ENCODE data around the gene CD101. TPM values are rescaled to one million over a fixed set of nuclear protein-coding genes. Genes with fewer than 3 reads are reported as not detected.

The CD101 gene
- total RNA-seq, 1 experiment from 2014 or later = 1.7 TPM

GRCh38 chr1:116994411-116994810 lies 7.1 kb upstream of the CD101 start:
- H3K36me3 ChIP-seq (ENCODE audit: insufficient read depth, low read length, poor library complexity, severe bottlenecking) = no peaks in the 10 kb centered on the region
- TF ChIP-seq EZH2 (IDR thresholded peaks at IDR 0.05; ENCODE audit: borderline replicate concordance, low read depth, low read length, poor library complexity, severe bottlenecking) (no peak), CTCF (conservative IDR thresholded peaks at IDR 0.05; ENCODE audit: low read depth, low read length) (no peak)
- H3K9me3 ChIP-seq (ENCODE audit: low read depth, low read length, poor library complexity, severe bottlenecking) = no peaks in the 10 kb centered on the region
- DNase-seq (ENCODE audit: low spot score) = no peak
- no peak overlapping the region for H3K27ac ChIP-seq (ENCODE audit: low read depth, low read length, poor library complexity, severe bottlenecking)
- CTCF ChIA-PET = no interaction called here
- BruUV-seq (replicated peaks) = no TSS peak
- H3K27me3 ChIP-seq (replicated peaks; ENCODE audit: insufficient read depth, low read depth, low read length, poor library complexity) = no peaks in the 10 kb centered on the region
- intact Hi-C loops (cut with micrococcal nuclease; ENCODE audit: unreplicated experiment) = no loop called here
- POLR2A ChIA-PET (ENCODE audit: low non-redundant PET) = no interaction called here
- no peaks in the 10 kb centered on the region for H3K4me1 ChIP-seq (ENCODE audit: insufficient read depth, low read length, poor library complexity, severe bottlenecking)
- H3K4me3 ChIP-seq (ENCODE audit: low read depth, low read length, poor library complexity, severe bottlenecking) = no peak overlapping the region

DNA sequence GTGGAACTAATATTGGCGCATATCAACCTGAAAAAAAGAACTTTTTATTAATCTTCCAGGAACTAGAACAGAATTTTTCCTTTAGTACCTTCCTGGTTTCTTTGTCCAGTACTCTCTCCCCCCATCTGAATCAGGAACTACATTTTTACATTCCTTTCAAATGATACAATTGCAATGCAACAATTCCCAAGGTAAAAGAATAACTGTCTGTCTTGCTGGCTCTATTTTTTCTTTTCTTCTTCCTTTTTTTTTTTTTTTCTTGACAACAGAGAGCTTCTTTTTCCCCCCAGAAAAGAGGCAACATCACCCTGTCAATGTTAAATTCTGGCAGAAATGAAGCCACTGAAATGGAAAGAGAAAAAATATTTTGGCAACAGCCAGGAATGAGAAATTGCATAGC lies 4.5 kb upstream of the CD101 start:
- Histone ChIP-seq H3K27me3 (replicated peaks; ENCODE audit: insufficient read depth, low read depth, low read length, poor library complexity) (no peaks in the 10 kb centered on the region), H3K9me3 (ENCODE audit: low read depth, low read length, poor library complexity, severe bottlenecking) (no peaks in the 10 kb centered on the region), H3K36me3 (ENCODE audit: insufficient read depth, low read length, poor library complexity, severe bottlenecking) (no peaks in the 10 kb centered on the region), H3K27ac (ENCODE audit: low read depth, low read length, poor library complexity, severe bottlenecking) (no peak overlapping the region), H3K4me3 (ENCODE audit: low read depth, low read length, poor library complexity, severe bottlenecking) (no peak overlapping the region), H3K4me1 (ENCODE audit: insufficient read depth, low read length, poor library complexity, severe bottlenecking) (no peaks in the 10 kb centered on the region)
- no peak for DNase-seq (ENCODE audit: low spot score)
- TF ChIP-seq EZH2 (IDR thresholded peaks at IDR 0.05; ENCODE audit: borderline replicate concordance, low read depth, low read length, poor library complexity, severe bottlenecking) (no peak), CTCF (conservative IDR thresholded peaks at IDR 0.05; ENCODE audit: low read depth, low read length) (no peak)
- ChIA-PET POLR2A (ENCODE audit: low non-redundant PET) (no interaction called here), CTCF (no interaction called here)
- intact Hi-C loops (cut with micrococcal nuclease; ENCODE audit: unreplicated experiment) = no loop called here
- no TSS peak for BruUV-seq (replicated peaks)

DNA sequence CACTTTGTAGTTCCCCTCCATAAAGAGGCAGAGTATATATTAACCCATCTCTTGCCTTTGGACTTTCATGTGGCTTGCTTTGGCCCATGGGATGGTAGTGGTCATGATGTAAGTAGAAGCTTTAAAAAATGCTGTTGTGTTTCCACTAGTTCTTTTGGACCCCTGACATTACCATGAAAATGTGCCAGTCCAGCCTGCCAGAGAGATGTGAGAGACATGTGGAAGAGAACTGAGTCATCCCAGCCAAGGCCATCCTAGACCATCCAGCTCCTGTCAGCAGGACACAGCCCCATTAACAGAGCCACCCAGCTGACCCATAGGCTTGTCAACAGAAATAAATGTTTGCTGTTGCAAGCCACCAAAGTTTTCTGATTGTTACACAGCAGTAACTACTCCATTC lies 3.9 kb upstream of the CD101 start:
- Histone ChIP-seq H3K36me3 (ENCODE audit: insufficient read depth, low read length, poor library complexity, severe bottlenecking) (no peaks in the 10 kb centered on the region), H3K27me3 (replicated peaks; ENCODE audit: insufficient read depth, low read depth, low read length, poor library complexity) (no peaks in the 10 kb centered on the region), H3K27ac (ENCODE audit: low read depth, low read length, poor library complexity, severe bottlenecking) (no peak overlapping the region), H3K4me3 (ENCODE audit: low read depth, low read length, poor library complexity, severe bottlenecking) (no peak overlapping the region), H3K4me1 (ENCODE audit: insufficient read depth, low read length, poor library complexity, severe bottlenecking) (no peaks in the 10 kb centered on the region), H3K9me3 (ENCODE audit: low read depth, low read length, poor library complexity, severe bottlenecking) (no peaks in the 10 kb centered on the region)
- no TSS peak for BruUV-seq (replicated peaks)
- no peak for DNase-seq (ENCODE audit: low spot score)
- CTCF ChIA-PET = no interaction called here
- no peak for TF ChIP-seq CTCF (conservative IDR thresholded peaks at IDR 0.05; ENCODE audit: low read depth, low read length)
- no peak for TF ChIP-seq EZH2 (IDR thresholded peaks at IDR 0.05; ENCODE audit: borderline replicate concordance, low read depth, low read length, poor library complexity, severe bottlenecking)
- POLR2A ChIA-PET (ENCODE audit: low non-redundant PET) = no interaction called here
- intact Hi-C loops (cut with micrococcal nuclease; ENCODE audit: unreplicated experiment) = no loop called here

Measured in A673 (cell line).